ENCODE measurements around the gene TOX2. TPM values are rescaled to one million over a fixed set of nuclear protein-coding genes. Genes with fewer than 3 reads are reported as not detected.

Gene TOX2
- total RNA-seq, 2 experiments from 2014 or later = 3.3 to 3.9 TPM

GRCh38 chr20:44017211-44017610 is 102.6 kb downstream of the TOX2 start:
- Histone ChIP-seq H3K4me3 (ENCODE audit: low read length) (no peak overlapping the region), H3K36me3 (ENCODE audit: insufficient read depth, low read length) (no peaks in the 10 kb centered on the region), H3K9me3 (ENCODE audit: control insufficient read depth in 1 of 2, insufficient read depth in 1 of 2, low read length in 2 of 2) (no peaks in the 10 kb centered on the region), H3K4me1 (ENCODE audit: insufficient read depth, low read length) (peaks cover 37% of the 10 kb centered on the region), H3K27ac (ENCODE audit: low read depth in 1 of 2, low read length in 2 of 2) (no peak overlapping the region), H3K27me3 (ENCODE audit: control insufficient read depth in 1 of 2, insufficient read depth in 2 of 2, low read length in 2 of 2) (peaks cover 0 to 3% of the 10 kb centered on the region in 2 experiments)
- POLR2A ChIA-PET = no interaction called here
- Mint-ChIP-seq H3K27me3 (no peaks in the 10 kb centered on the region), H3K4me1 (ENCODE audit: low read depth) (peaks cover 63% of the 10 kb centered on the region), H3K27ac (no peak overlapping the region), H3K9me3 (no peaks in the 10 kb centered on the region), H3K4me3 (no peak overlapping the region), H3K36me3 (ENCODE audit: low read depth) (no peaks in the 10 kb centered on the region)
- ATAC-seq (ENCODE audit: poor library complexity) (no peak), DNase-seq (no peak)
- intact Hi-C loops (cut with DNase I, micrococcal nuclease) = loop anchor here in 1 of 2 experiments (5.0 kb wide), 1 partner anchor 40 kb away; no protein-coding TSS in a partner anchor
- CTCF ChIA-PET = no interaction called here
- TF ChIP-seq CTCF (IDR thresholded peaks at IDR 0.05) = no peak

- no peak for DNase-seq
- Mint-ChIP-seq H3K4me1 (ENCODE audit: low read depth) (peaks cover 64% of the 10 kb centered on the region), H3K27ac (no peak overlapping the region), H3K27me3 (no peaks in the 10 kb centered on the region), H3K4me3 (no peak overlapping the region), H3K9me3 (no peaks in the 10 kb centered on the region), H3K36me3 (ENCODE audit: low read depth) (no peaks in the 10 kb centered on the region)
- no peaks in the 10 kb centered on the region for H3K36me3 ChIP-seq (ENCODE audit: insufficient read depth, low read length)
- CTCF ChIA-PET = no interaction called here
- no peak overlapping the region for H3K27ac ChIP-seq (ENCODE audit: low read depth in 1 of 2, low read length in 2 of 2)
- H3K4me1 ChIP-seq (ENCODE audit: insufficient read depth, low read length) = peaks cover 32% of the 10 kb centered on the region
- TF ChIP-seq CTCF (IDR thresholded peaks at IDR 0.05) = no peak
- H3K27me3 ChIP-seq (ENCODE audit: control insufficient read depth in 1 of 2, insufficient read depth in 2 of 2, low read length in 2 of 2) = peaks cover 0 to 3% of the 10 kb centered on the region in 2 experiments
- no peak overlapping the region for H3K4me3 ChIP-seq (ENCODE audit: low read length)
- no peak for ATAC-seq (ENCODE audit: poor library complexity)
- intact Hi-C loops (cut with DNase I, micrococcal nuclease) = loop anchor here in 1 of 2 experiments (5.0 kb wide), 1 partner anchor 41 kb away; no protein-coding TSS in a partner anchor
- H3K9me3 ChIP-seq (ENCODE audit: control insufficient read depth in 1 of 2, insufficient read depth in 1 of 2, low read length in 2 of 2) = no peaks in the 10 kb centered on the region
- POLR2A ChIA-PET = interaction anchor here (1.0 kb wide), 1 partner anchor 12 kb away, joined by 3 read pairs; no protein-coding TSS in a partner anchor
Measured at GRCh38 chr20:44017905-44018258, 103.2 kb downstream of the TOX2 start.

GRCh38 chr20:44018259-44018941 is 103.7 kb downstream of the TOX2 start:
- DNase-seq = no peak
- Histone ChIP-seq H3K27ac (ENCODE audit: low read depth in 1 of 2, low read length in 2 of 2) (no peak overlapping the region), H3K4me3 (ENCODE audit: low read length) (no peak overlapping the region), H3K9me3 (ENCODE audit: control insufficient read depth in 1 of 2, insufficient read depth in 1 of 2, low read length in 2 of 2) (no peaks in the 10 kb centered on the region), H3K36me3 (ENCODE audit: insufficient read depth, low read length) (no peaks in the 10 kb centered on the region), H3K4me1 (ENCODE audit: insufficient read depth, low read length) (peaks cover 32% of the 10 kb centered on the region), H3K27me3 (ENCODE audit: control insufficient read depth in 1 of 2, insufficient read depth in 2 of 2, low read length in 2 of 2) (peaks cover 0 to 3% of the 10 kb centered on the region in 2 experiments)
- Mint-ChIP-seq H3K4me1 (ENCODE audit: low read depth) (peaks cover 62% of the 10 kb centered on the region), H3K4me3 (no peak overlapping the region), H3K36me3 (ENCODE audit: low read depth) (no peaks in the 10 kb centered on the region), H3K9me3 (no peaks in the 10 kb centered on the region), H3K27ac (no peak overlapping the region), H3K27me3 (no peaks in the 10 kb centered on the region)
- TF ChIP-seq CTCF (IDR thresholded peaks at IDR 0.05) = no peak
- no peak for ATAC-seq (ENCODE audit: poor library complexity)
- intact Hi-C loops (cut with DNase I, micrococcal nuclease) = loop anchor here in 1 of 2 experiments (5.0 kb wide), 1 partner anchor 41 kb away; no protein-coding TSS in a partner anchor
- POLR2A ChIA-PET = interaction anchor here (1.0 to 1.2 kb wide), 2 partner anchors 13 to 71 kb away, joined by 3 to 4 read pairs; no protein-coding TSS in a partner anchor
- CTCF ChIA-PET = no interaction called here
